H9 (cell line): Measurements from ENCODE around the gene STIMATE. TPM values are rescaled to one million over a fixed set of nuclear protein-coding genes. Genes with fewer than 3 reads are reported as not detected.
A peak's percentile ranks its signal among the peaks of the same experiment; 100 is the strongest.

Source experiments
- DNase-seq: peaks from one replicate; pipeline ENCODE4 v3.0.0-alpha.2; 2017
- H2AFZ ChIP-seq: one replicate; pipeline ENCODE4 v1.6.1; 2013; ENCODE audit warnings: mild to moderate bottlenecking, low read length, control low read depth, moderate library complexity
- H2AK5ac ChIP-seq: 2 replicates; pipeline ENCODE4 v1.6.1; 2013; ENCODE audit warnings: low read length, control low read depth, mixed read lengths; ENCODE audit not compliant: insufficient read length
- H2BK120ac ChIP-seq: one replicate; pipeline ENCODE4 v1.6.1; 2013; ENCODE audit warnings: low read depth, mild to moderate bottlenecking, low read length, control low read depth, inconsistent platforms; ENCODE audit not compliant: poor library complexity, severe bottlenecking
- H2BK12ac ChIP-seq: 2 replicates; pipeline ENCODE4 v1.6.1; 2013; ENCODE audit warnings: low read length, control low read depth, mixed read lengths, low read depth; ENCODE audit not compliant: insufficient read length
- H2BK15ac ChIP-seq: 2 replicates; pipeline ENCODE4 v1.6.1; 2013; ENCODE audit warnings: low read depth, low read length, control low read depth
- H2BK20ac ChIP-seq: one replicate; pipeline ENCODE4 v1.6.1; 2013; ENCODE audit warnings: low read depth, mild to moderate bottlenecking, low read length, control low read depth, inconsistent platforms; ENCODE audit not compliant: poor library complexity, severe bottlenecking
- H2BK5ac ChIP-seq: 2 replicates; pipeline ENCODE4 v1.6.1; 2013; ENCODE audit warnings: low read length, control low read depth, mixed read lengths; ENCODE audit not compliant: insufficient read length
- H3K14ac ChIP-seq: 2 replicates; pipeline ENCODE4 v1.6.1; 2013; ENCODE audit warnings: low read length, control low read depth; ENCODE audit not compliant: insufficient read depth
- H3K18ac ChIP-seq: 2 replicates; pipeline ENCODE4 v1.6.1; 2013; ENCODE audit warnings: low read depth, mild to moderate bottlenecking, mixed read lengths, low read length, control low read depth; ENCODE audit not compliant: insufficient read length
- H3K23ac ChIP-seq: 2 replicates; pipeline ENCODE4 v1.6.1; 2013; ENCODE audit warnings: low read length, control low read depth, mixed read lengths, low read depth; ENCODE audit not compliant: insufficient read length
- H3K23me2 ChIP-seq: 2 replicates; pipeline ENCODE4 v1.6.1; 2013; ENCODE audit warnings: low read depth, mild to moderate bottlenecking, mixed read lengths, low read length, control low read depth; ENCODE audit not compliant: insufficient read length, poor library complexity, severe bottlenecking
- H3K27ac ChIP-seq: 2 replicates; pipeline ENCODE4 v1.5.1; 2013; ENCODE audit warnings: low read length, control low read depth, mixed read lengths, low read depth; ENCODE audit not compliant: insufficient read length
- H3K27me3 ChIP-seq: 2 replicates; pipeline ENCODE4 v1.6.1; 2013; ENCODE audit warnings: low read length, control low read depth, inconsistent platforms; ENCODE audit not compliant: insufficient read depth
- H3K4ac ChIP-seq: 2 replicates; pipeline ENCODE4 v1.6.1; 2013; ENCODE audit warnings: low read depth, mild to moderate bottlenecking, control low read depth, inconsistent platforms, low read length, moderate library complexity
- H3K4me1 ChIP-seq: 2 replicates; pipeline ENCODE4 v1.6.1; 2013; ENCODE audit warnings: low read length, control low read depth, inconsistent platforms; ENCODE audit not compliant: insufficient read depth
- H3K4me2 ChIP-seq: 2 replicates; pipeline ENCODE4 v1.6.1; 2013; ENCODE audit warnings: low read length, control low read depth, mixed read lengths; ENCODE audit not compliant: insufficient read length, insufficient read depth
- H3K56ac ChIP-seq: 2 replicates; pipeline ENCODE4 v1.6.1; 2013; ENCODE audit warnings: low read depth, mild to moderate bottlenecking, mixed read lengths, low read length, control low read depth; ENCODE audit not compliant: insufficient read length
- H3K79me1 ChIP-seq: 2 replicates; pipeline ENCODE4 v1.6.1; 2013; ENCODE audit warnings: low read depth, mild to moderate bottlenecking, moderate library complexity, low read length, control low read depth, inconsistent platforms; ENCODE audit not compliant: insufficient read depth, poor library complexity, severe bottlenecking
- H3K79me2 ChIP-seq: 2 replicates; pipeline ENCODE4 v1.6.1; 2013; ENCODE audit warnings: low read length, control low read depth, inconsistent platforms; ENCODE audit not compliant: insufficient read depth
- H3K9ac ChIP-seq: 2 replicates; pipeline ENCODE4 v1.6.1; 2013; ENCODE audit warnings: low read length, control low read depth, mixed read lengths; ENCODE audit not compliant: insufficient read length; ENCODE audit errors: extremely low read depth
- H3K9me3 ChIP-seq: one replicate; pipeline ENCODE4 v1.6.1; 2013; ENCODE audit warnings: low read depth, low read length, inconsistent platforms; ENCODE audit not compliant: control insufficient read depth
- H3T11ph ChIP-seq: one replicate; pipeline ENCODE4 v1.6.1; 2013; ENCODE audit warnings: mild to moderate bottlenecking, low read length, control low read depth, inconsistent platforms
- H4K20me1 ChIP-seq: one replicate; pipeline ENCODE4 v1.6.1; 2013; ENCODE audit not compliant: control insufficient read depth, insufficient read length, insufficient read depth
- H4K5ac ChIP-seq: 2 replicates; pipeline ENCODE4 v1.6.1; 2013; ENCODE audit warnings: low read depth, mild to moderate bottlenecking, mixed read lengths, low read length, control low read depth; ENCODE audit not compliant: insufficient read length
- H4K8ac ChIP-seq: replicated peaks from 2 replicates; pipeline ENCODE4 v1.6.1; 2013; ENCODE audit warnings: low read length, control low read depth, mixed read lengths, low read depth; ENCODE audit not compliant: insufficient read length
- H4K91ac ChIP-seq: 2 replicates; pipeline ENCODE4 v1.6.1; 2013; ENCODE audit warnings: low read depth, mild to moderate bottlenecking, moderate library complexity, mixed read lengths, low read length, control low read depth; ENCODE audit not compliant: insufficient read length
- H3K27ac Mint-ChIP-seq, 3 experiments: 2 replicates in 2 of 3; 3 replicates in 1 of 3; pipeline ENCODE4 v1.8.0; 2020 to 2021; ENCODE audit warnings: mixed read lengths in 3 of 3, mild to moderate bottlenecking in 1 of 3, moderate library complexity in 1 of 3
- H3K27me3 Mint-ChIP-seq: 2 replicates; pipeline ENCODE4 v1.8.0; 2021; ENCODE audit warnings: low read depth, mild to moderate bottlenecking, moderate library complexity, mixed read lengths
- H3K36me3 Mint-ChIP-seq, 3 experiments: 2 replicates in 2 of 3; 3 replicates in 1 of 3; pipeline ENCODE4 v1.8.0; 2020 to 2021; ENCODE audit warnings: low read depth in 3 of 3, mixed read lengths in 3 of 3; ENCODE audit not compliant: insufficient read depth in 1 of 3
- H3K4me1 Mint-ChIP-seq, 2 experiments: 2 replicates each; pipeline ENCODE4 v1.8.0; 2020; ENCODE audit warnings: mixed read lengths in 2 of 2
- H3K4me3 Mint-ChIP-seq, 2 experiments: 2 replicates in 1 of 2; 3 replicates in 1 of 2; pipeline ENCODE4 v1.8.0; 2020 to 2021; ENCODE audit warnings: mild to moderate bottlenecking in 2 of 2, mixed read lengths in 2 of 2, moderate library complexity in 1 of 2
- H3K9me3 Mint-ChIP-seq, 2 experiments: 2 replicates in 1 of 2; 3 replicates in 1 of 2; pipeline ENCODE4 v1.8.0; 2020; ENCODE audit warnings: mild to moderate bottlenecking in 2 of 2, mixed read lengths in 2 of 2, moderate library complexity in 1 of 2
- WGBS: extraction: QIAGEN DNeasy Blood & Tissue Kit; methylation state at CpG from one replicate; pipeline ENCODE4 v1.1.7; 2013; ENCODE audit warnings: missing lambda C conversion rate, low lambda C conversion rate, mixed read lengths; ENCODE audit not compliant: insufficient read length; ENCODE audit errors: extremely low coverage; 5-methylcytosine and 5-hydroxymethylcytosine counted together
- total RNA-seq: library from RNA; stranded (reverse); gene quantifications from 2 replicates; pipeline ENCODE4 v1.2.1, GENCODE V29; 2021
- TF ChIP-seq, protein P1 (sequence below): fragments of 200-600 bp; sonication (generic); conservative IDR thresholded peaks from 3 replicates; pipeline ENCODE4 v1.8.0; 2021; ENCODE audit warnings: antibody characterized with exemption, mild to moderate bottlenecking

The STIMATE gene
- total RNA-seq, 1 experiment from 2014 or later: 25.6 TPM

DNA sequence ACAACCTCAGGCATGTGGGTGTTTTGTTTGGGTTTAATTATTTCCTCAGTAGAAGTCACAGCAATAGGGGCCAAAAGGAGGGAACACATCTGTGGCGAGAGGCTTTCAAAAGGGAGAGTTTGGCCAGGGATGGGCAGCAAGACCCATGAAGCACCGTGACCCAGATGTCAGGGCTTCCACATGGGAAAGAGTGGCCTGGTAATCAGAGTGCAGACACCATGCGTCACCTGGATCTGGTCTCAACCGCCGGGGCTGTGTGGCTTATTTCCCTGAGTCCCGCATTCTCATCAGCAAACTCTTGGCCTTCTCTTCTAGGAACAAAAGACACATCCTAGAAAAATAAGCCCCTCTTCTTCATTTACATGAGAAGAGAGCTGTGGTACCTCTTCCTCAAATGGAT, 50.1 kb downstream of the STIMATE start:
- H3K27me3 ChIP-seq: no peaks in the 10 kb centered on the region
- no peak overlapping the region for H2BK12ac ChIP-seq
- H4K8ac ChIP-seq: no peak overlapping the region
- no peaks in the 10 kb centered on the region for H3K9me3 ChIP-seq
- H3K4ac ChIP-seq: no peak overlapping the region
- Mint-ChIP-seq H3K9me3 (no peaks in the 10 kb centered on the region; a peak in 1 of 5 replicates), H3K36me3 (peaks cover 16 to 40% (median 31%) of the 10 kb centered on the region in 3 experiments), H3K27me3 (no peaks in the 10 kb centered on the region), H3K27ac (peak overlapping the region in 1 of 3 experiments; percentile 41; a peak in 1 of 7 replicates), H3K4me1 (peaks cover 8 to 18% of the 10 kb centered on the region in 2 experiments), H3K4me3 (no peak overlapping the region)
- H3K18ac ChIP-seq: no peak overlapping the region
- H3K14ac ChIP-seq: no peak overlapping the region
- no CpG with 5 or more reads among the region's 6 CpGs for WGBS
- H2BK120ac ChIP-seq: no peak overlapping the region
- no peak overlapping the region for H2BK15ac ChIP-seq
- no peak overlapping the region for H2BK20ac ChIP-seq
- H3K9ac ChIP-seq: no peak overlapping the region
- no peaks in the 10 kb centered on the region for H4K20me1 ChIP-seq
- no peak overlapping the region for H2AK5ac ChIP-seq
- no peak overlapping the region for H3K23ac ChIP-seq
- H3K4me2 ChIP-seq: no peak overlapping the region
- H4K91ac ChIP-seq: no peak overlapping the region
- no peak overlapping the region for H4K5ac ChIP-seq
- no peak overlapping the region for H3K27ac ChIP-seq
- H2BK5ac ChIP-seq: no peak overlapping the region
- no peaks in the 10 kb centered on the region for H3K4me1 ChIP-seq
- H3K23me2 ChIP-seq: no peaks in the 10 kb centered on the region
- H2AFZ ChIP-seq: no peak overlapping the region
- H3K56ac ChIP-seq: no peak overlapping the region
- no peaks in the 10 kb centered on the region for H3K79me1 ChIP-seq
- no peaks in the 10 kb centered on the region for H3K79me2 ChIP-seq
- TF ChIP-seq, protein P1, sequence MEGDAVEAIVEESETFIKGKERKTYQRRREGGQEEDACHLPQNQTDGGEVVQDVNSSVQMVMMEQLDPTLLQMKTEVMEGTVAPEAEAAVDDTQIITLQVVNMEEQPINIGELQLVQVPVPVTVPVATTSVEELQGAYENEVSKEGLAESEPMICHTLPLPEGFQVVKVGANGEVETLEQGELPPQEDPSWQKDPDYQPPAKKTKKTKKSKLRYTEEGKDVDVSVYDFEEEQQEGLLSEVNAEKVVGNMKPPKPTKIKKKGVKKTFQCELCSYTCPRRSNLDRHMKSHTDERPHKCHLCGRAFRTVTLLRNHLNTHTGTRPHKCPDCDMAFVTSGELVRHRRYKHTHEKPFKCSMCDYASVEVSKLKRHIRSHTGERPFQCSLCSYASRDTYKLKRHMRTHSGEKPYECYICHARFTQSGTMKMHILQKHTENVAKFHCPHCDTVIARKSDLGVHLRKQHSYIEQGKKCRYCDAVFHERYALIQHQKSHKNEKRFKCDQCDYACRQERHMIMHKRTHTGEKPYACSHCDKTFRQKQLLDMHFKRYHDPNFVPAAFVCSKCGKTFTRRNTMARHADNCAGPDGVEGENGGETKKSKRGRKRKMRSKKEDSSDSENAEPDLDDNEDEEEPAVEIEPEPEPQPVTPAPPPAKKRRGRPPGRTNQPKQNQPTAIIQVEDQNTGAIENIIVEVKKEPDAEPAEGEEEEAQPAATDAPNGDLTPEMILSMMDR: no peak
- DNase-seq: no peak
- no peak overlapping the region for H3T11ph ChIP-seq
